NCI-H524 (cell line): ENCODE data around the gene CTSW.

Experiments used
- DNase-seq, 2 experiments: peaks; one replicate each; lab custom pipeline; 2025; lab: John Stamatoyannopoulos, UW

CTSW gene

DNA sequence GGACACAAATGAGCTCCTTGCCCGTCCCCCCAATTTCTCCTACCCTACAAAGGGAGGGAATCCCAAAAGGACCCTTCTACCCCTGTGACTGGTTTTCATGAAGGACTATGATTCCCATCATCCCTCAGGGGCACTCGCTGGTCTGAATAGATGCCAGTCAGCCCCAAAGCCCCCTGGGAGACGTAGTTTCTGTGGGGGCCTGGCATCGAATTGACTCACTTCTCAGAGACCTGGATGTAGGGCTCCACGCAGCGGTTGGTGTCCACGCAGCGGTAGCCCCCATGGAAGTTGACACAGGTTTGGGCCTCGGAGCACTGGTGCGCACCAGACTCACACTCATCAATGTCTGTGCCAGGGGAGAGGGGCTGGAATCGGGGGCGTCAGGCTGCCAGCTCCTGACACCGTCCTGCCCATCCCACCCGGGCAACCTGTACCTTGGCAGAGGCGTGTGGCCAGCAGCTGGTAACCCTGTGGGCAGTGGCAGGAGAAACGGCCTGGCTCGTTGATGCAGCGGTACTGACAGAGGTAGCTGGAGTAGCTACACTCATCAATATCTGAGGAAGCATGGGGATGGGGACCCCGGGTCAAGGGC is 11.5 kb upstream of the CTSW start:
- DNase-seq, result peak; percentile 7 to 39

DNA sequence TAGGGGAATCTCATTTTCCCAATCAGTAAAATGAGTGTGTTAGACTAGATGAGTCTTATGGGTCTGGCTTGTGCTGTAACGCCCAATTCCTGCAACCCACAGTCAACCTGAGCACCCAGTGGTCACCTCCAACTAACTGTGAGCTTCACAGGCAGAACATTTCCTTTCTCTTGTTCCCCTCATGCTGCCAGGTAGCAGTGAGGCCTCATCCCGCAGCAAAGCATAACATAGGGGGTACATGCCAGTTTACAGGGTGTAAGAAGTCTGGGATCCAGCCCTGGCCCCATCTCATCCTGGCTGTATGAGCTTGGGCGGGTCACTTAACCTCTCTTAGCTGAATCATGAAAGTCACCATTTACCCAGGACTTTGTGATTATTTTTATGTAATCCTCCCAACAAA is 10.7 kb upstream of the CTSW start:
- DNase-seq, result no peak

DNA sequence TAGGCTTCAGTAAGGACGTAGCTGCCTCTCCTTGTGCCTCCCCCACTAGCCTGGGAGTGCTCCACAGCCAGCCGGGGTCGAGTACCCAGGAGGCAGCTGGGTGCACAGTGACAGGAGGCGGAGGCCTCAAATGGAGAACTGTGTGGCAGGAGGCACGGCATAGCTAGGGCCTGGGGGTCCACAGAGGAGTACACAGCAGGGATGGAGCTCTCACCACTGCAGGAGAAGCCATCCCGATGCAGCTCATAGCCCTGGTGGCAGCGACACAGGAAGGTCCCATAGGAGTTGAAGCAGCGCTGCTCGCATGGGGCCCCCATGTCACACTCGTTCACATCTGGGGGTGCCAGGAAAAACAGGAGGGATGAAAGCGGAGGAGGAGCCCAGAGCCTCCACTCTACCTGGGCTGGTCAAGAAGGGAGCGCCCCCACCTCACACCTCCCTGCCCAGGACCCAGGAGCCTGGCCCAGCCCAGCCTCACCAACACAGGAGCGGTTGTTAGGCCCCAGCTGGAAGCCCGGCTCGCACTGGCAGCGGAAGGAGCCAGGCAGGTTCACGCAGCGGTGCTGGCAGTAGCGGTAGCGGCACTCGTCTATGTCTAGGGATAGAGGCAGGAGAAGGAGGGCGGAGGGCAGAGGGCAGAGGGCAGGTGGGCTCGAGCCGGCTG is 9.9 kb upstream of the CTSW start:
- DNase-seq, result no peak

DNA sequence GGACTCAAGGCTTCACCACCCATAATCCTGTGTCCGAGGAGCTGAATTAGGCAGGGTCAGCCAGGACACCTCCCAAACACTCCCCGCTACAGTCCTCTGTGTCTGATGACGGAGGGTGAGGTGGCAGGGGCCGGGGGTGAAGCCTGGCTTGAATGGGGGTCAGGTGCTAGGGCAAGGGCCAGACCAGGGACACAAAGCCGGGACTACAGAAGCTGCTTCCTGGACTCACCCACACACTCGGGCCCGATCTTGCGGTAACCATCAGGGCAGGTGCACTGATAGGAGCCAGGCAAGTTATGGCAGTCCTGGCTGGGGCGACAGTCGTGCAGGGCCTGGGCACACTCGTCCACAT is 9.4 kb upstream of the CTSW start:
- no peak for DNase-seq

DNA sequence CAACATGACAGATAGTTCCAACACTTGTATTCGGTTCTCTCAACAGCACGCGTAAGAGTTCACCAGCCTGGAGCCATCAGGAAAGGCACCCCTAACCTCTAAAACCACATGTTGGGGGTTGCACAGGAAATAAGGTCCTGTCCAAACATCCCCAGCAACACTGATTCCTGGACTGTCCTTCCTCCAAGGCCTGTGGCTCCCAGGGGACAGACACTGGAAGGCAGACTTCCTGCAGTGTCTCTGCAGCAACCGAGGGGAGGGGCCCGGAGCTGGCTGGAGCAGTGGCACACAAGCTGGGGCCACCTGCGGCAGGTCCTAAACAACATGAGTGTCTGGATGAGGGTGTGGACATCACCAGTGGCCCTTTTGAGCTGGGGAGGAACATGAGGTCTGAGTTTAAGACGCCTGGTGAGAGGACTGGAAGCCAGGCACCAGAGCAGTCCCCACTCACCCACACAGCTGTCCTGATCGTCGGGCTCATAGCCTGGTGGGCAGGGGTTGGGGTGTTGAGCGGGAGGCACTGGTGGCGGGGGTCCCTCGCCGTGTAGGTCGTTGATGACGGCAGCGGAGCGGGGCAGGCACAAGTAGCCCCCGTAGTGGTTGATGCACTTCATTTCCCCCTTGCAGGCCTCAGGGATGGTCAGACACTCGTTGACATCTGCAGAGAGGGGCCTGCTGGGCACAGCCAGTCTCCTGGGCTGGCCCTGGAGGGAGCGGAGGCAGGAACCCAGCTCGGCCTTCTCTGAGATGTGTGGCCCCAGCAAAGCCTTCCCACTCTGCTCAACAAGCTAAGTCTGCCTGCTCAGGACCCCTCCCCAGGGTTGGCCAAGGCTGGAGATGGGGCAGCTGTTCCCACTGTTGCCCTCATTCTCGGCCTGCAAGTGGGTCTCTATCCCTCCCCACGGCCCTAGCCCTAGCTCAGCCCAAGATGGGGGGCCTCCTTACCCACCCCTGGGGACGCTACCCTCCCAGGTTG is 8.6 kb upstream of the CTSW start:
- no peak for DNase-seq

DNA sequence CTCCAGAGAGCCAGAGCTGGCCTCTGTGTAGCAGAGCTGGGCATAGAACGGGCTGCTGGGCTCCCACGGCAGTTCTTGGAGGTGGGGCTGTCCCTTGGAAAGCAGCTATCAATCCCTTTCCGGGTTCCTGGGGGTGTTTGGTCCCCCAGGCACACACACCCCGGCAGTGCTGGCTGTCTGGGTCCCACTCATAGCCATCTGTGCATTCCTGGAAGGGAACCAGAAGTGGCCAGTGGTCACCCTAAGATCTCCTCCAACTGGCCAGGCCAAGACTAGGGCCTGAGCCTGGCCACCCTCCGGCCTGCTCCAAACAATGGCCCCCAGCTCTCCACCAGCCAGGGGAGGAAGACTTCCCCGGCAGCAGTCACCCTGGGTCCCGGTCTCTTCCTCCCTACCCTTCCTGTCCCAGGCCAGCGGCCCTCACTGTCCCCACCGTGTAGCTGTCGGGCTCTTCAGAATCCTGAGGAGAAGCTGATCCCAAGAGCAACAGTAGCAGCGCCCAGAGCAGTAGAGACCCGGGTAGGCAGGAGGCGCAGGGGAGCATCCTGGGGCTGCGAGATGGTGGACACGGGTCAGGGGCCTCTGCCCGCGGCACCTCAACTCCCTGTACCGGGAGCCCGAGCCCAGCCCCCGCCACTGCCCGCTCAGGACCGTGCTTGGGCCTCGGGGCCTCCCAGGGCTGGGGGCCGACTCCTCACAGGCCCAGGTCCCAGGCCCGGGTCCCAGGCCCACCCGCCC is 7.7 kb upstream of the CTSW start:
- no peak for DNase-seq

DNA sequence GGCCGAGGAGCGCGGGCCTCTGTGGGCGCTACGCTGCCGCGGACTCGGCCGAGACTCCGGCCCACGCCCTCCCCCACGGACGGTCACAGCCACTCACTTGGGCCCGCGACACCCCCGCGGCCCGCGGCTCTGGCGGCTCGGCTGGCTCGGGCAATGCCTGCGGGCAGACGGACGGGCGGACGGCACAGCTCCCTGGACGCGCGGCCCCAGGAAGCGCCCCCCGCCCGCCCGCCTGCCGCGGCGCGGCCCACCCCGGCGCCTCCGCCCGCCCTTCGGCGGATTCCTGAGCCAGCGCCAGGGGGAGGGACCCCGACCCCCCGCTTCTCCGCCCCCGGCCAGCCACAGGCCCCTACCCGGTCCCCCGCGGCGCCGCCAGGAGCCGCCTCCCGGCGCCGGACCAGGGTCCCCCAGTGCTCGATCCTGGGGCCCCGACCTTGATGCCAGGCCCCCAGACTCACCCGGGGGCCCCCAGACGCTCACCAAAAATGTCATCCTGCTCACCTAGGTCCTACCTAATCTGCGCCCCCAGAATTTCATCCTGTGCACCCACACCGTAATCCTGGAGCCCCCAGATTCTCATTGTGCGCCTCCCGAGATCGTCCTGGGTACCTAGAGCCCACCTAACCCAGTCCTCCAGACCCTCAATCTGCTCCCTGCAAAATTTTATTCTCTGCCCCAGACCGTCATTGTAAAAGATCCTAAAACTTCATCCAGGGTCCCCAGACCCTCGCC is 6.9 kb upstream of the CTSW start, which contains the start of gene EFEMP2:
Gene EFEMP2, minus strand, starts transcription at position 215 of the 732 bp plus-strand sequence. CDS start 446 bp downstream, outside the sequence.
- DNase-seq, result no peak

DNA sequence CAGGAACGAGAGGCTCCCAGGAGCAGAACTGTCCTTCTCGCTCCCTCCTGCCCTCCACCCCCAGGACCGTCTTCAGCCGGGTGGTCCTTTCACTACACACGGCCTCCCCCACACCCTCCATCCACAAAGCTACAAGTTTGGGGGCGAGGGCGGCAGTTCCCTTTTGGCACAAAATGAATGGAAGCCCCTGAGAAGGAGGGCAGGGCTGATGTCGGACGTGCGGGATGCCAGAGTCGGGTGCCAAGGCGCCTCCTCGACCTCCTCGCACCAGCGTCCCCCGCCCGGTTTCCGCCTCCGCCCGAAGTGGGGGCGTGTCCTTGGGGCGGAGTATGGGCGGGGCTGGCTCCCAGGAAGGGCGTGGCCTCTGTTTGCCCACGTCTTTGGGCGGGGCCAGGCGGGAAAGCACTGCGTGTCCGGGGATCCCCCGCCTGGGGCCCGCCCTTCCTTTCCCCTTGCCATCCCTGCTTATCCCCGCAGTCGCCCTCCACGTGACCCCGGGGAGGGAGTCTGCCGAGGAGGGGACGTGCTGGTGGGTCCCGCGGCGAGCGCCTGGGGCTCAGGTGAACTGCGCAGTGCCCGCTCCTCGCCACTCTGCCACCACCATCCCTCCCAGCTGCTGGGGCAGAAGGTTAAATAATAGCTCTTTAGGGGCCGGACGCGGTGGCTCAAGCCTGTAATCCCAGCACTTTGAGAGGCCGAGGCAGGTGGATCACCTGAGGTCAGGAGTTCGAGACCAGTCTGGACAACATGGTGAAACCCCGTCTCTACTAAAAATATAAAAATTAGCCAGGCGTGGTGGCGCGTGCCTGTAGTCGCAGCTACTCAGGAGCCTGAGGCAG is 6.1 kb upstream of the CTSW start:
- peak; percentile 87 to 93 for DNase-seq

DNA sequence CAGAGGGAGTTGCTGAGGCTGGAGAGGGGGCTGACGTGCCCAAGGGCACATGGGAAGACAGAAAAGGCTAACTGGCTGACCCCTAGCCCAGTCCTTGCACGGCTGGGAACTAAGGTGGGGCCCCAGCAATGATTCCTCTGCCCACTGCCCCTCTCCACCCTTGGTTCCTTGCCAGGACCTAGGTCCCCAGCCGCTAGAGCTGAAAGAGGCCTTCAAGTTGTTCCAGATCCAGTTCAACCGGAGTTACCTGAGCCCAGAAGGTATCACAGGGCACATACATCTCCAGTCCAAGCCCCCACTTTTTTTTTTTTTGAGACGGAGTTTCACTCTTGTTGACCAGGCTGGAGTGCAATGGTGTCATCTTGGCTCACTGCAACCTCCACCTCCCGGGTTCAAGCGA is 390 bp downstream of the CTSW start:
- DNase-seq, result no peak

DNA sequence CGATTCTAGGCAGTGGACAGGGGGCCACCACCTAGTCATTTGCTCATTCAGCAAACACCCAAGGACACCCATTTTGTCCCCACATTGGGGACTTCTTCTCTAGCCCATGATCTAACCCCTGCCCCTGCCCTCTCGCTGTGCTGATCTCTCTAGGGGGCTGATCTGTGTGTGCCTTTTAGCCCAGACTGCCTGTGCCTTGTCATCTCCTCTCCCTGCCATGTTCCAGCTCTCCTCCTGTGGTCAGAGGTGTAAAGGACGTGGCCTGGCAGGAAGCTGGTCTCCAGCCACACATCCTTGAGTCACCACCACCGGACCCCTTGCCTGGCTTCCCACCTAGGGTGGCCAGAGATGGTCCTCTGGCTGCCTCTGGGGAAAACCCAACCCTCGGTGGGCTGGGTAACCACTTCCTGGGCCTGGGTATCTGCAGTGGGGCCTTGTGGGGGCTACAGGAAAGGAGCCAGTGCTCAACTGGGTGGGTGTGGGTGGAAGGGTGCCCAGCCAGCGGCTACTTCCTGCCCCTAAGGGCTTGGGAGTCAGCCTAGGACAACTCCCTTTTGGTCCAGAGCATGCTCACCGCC is 1.3 kb downstream of the CTSW start:
- no peak for DNase-seq

DNA sequence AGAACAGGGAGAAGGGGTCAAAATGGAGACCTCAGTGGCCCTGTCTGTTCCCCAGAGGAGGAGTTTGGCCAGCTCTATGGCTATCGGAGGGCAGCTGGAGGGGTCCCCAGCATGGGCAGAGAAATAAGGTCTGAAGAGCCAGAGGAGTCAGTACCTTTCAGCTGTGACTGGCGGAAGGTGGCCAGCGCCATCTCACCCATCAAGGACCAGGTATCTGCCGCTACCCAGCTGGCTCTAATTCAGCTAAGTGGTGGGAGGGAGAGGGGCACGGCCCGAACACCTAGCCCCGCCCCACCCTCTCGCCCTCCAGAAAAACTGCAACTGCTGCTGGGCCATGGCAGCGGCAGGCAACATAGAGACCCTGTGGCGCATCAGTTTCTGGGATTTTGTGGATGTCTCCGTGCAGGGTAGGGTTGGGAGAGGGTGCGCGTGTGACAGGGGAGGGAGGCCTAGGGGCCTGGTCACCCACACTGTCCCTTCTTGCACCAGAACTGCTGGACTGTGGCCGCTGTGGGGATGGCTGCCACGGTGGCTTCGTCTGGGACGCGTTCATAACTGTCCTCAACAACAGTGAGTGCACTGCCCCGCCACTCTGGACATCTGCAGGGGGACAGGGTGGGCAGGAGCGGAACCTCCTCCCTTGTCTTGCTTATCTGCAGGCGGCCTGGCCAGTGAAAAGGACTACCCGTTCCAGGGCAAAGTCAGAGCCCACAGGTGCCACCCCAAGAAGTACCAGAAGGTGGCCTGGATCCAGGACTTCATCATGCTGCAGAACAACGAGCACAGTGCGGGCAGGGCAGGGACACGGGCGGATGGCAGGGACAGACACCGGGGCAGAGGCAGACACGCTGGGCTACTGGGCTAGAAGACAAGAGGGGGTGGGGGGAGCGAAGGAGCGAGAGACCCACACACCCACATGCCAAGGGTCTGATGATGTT is 2.8 kb downstream of the CTSW start:
- no peak for DNase-seq

DNA sequence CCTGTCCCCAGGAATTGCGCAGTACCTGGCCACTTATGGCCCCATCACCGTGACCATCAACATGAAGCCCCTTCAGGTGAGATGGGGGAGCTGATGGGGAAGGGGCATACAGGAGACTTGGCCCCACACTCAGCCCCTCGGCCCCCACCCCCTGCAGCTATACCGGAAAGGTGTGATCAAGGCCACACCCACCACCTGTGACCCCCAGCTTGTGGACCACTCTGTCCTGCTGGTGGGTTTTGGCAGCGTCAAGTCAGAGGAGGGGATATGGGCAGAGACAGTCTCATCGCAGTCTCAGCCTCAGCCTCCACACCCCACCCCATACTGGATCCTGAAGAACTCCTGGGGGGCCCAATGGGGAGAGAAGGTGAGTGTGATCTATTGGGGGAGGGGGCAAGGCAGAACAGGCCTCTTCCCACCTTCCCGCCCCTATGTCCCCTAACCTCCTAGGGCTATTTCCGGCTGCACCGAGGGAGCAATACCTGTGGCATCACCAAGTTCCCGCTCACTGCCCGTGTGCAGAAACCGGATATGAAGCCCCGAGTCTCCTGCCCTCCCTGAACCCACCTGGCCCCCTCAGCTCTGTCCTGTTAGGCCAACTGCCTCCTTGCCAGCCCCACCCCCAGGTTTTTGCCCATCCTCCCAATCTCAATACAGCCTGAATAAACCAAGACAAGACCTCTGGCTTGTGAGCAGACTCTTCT is 3.6 kb downstream of the CTSW start:
- DNase-seq, result no peak

DNA sequence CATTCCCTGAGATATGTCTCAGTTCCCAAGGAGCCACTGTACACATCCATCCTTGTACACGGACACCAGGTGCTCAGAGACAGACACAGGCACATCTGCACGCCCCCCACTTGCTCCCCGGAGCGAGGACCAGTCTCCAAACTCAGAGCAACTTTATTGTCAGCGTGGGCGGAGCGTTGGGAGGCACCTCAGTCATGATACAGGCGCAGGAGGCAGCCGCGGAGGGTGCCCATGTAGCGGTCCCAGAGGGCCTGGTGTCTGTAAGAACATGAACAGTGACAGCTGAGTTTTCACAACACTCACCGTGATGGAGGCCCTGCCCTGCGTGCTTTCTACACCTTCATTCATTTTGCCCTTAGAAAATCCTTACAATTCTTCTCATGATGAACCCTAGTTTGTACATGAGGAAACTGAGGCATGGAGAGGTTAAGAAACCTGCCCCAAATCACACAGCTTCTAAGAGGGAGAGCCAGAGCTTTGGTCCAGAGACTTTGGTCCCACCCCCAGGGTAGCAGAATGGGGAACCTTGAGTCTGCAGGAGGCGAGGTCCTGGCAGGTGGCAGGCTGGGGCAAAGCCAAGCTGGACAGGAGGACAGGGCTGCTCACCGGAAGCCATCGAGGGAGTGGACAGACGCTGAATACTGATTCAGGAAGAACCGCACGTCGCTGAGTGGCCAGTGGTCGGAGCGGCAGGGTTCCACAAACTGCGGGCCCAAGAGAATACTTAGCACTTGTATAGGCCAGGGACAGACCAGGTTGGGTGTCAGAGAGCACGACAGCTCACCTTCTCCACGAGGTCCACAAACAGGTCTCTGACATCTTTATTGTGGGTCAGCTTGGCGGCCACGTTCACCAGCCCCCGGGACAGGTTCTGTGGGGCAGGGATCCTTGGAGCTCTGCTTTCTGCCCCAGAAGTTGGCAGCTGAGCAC is 4.4 kb downstream of the CTSW start:
- no peak for DNase-seq

DNA sequence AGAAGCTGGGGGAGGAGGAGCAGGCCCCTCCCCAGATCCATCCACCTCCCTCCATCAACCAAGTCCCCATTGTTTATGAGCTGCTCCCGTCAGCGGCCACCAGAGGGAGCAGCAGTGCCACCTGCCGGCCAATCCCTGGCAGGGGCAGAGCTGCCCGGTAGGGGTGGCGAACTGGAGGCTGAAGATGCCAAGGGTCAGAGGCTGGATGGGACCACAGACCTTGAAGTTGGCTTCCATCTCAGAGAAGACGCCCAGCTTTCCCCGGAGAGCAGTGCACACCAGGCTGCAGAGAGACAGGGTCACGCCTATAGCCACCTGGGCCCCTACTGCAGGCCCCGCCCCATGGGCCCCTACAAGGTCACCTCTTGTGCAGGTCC is 5.1 kb downstream of the CTSW start:
- DNase-seq, result peak; percentile 33 to 69

DNA sequence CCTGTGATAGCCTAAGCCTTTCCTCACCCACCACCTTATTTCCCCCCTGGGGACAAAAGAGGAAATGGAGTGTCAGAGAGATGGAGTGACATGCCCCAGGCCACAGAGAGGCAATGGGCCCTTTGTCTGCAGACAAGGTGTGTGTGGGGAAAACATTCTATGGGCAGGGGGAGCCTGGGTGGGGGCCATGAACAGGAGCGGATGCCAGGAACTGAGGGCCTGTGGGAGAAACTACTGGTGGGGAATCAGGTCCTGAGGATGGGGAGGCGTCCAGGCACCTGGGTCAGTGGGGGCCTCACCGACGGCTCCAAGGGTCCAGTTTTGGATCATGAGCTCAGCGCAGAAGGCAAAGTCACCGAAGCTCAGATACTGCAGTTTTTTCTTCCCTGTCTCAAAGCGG is 5.6 kb downstream of the CTSW start:
- DNase-seq, result no peak

DNA sequence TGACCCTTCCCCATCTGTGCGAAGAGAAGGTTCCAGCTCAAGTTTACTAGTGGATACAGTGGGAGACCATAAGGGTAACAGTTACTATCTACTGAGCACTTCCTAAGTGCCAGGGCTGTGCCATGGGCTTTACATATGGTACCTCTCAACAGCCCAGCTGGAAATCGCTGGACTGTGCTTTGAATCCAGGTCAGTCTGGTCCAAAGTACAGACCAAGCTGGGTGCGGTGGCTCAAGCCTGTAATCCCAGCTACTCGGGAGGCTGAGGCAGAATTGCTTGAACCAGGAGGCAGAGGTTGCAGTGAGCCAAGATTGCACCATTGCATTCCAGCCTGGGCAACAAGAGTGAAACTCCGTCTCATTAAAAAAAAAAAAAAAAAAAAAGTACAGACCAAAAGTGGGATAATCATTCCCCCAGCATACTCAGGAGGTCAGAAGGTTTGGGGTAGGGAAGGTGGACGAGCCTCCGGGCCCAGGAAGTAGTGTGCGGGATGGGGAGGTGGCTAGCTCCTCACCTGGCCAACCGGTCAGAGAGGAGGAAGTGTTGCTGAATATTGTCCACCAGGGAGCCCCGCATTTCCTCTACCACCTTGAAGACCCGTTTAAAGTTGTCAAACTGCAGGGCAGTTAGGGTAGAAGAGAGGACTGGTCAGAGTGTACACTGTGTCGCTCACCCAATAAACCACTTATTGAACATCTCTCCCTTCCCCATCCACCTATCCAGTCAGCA is 6.3 kb downstream of the CTSW start:
- DNase-seq, result no peak
